Fibroblast of mammary gland (primary cell): ENCODE data around the gene PTEN.
A peak's percentile ranks its signal among the peaks of the same experiment; 100 is the strongest.

Source experiments
- DNase-seq: peaks from one replicate; pipeline ENCODE4 v3.0.0-alpha.2; 2010; ENCODE audit warnings: low read depth
- H3K4me3 ChIP-seq: 2 replicates; pipeline ENCODE4 v1.5.1; 2011; ENCODE audit warnings: low read depth, mild to moderate bottlenecking, low read length, moderate library complexity; ENCODE audit not compliant: control insufficient read depth
- TF ChIP-seq, protein P1 (sequence below): conservative IDR thresholded peaks from 2 replicates; pipeline ENCODE4 v1.5.1; 2011; ENCODE audit warnings: low read depth, low read length, inconsistent platforms; ENCODE audit not compliant: control insufficient read depth, insufficient read depth

PTEN gene

DNA sequence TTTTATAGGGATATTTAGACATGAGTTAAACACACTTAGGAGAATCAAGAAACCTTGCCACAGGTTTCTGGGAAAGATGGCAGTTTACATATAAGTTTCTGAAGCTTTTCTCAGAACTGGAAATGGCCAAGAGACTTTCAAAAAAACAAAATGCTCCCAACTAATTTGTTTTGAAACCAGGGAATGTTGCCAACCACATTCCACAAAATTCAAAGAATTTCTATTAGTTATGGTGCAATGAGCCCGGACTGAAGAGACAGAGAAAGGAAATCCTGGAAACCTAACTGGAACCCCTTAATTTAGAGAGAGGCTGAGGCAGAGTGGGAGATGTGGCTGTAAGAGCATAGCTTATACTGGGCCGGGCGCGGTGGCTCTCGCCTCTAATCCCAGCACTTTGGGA is 128.5 kb downstream of the PTEN start:
- TF ChIP-seq, protein P1, sequence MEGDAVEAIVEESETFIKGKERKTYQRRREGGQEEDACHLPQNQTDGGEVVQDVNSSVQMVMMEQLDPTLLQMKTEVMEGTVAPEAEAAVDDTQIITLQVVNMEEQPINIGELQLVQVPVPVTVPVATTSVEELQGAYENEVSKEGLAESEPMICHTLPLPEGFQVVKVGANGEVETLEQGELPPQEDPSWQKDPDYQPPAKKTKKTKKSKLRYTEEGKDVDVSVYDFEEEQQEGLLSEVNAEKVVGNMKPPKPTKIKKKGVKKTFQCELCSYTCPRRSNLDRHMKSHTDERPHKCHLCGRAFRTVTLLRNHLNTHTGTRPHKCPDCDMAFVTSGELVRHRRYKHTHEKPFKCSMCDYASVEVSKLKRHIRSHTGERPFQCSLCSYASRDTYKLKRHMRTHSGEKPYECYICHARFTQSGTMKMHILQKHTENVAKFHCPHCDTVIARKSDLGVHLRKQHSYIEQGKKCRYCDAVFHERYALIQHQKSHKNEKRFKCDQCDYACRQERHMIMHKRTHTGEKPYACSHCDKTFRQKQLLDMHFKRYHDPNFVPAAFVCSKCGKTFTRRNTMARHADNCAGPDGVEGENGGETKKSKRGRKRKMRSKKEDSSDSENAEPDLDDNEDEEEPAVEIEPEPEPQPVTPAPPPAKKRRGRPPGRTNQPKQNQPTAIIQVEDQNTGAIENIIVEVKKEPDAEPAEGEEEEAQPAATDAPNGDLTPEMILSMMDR: no peak
- no peak for DNase-seq
- H3K4me3 ChIP-seq: no peak overlapping the region

DNA sequence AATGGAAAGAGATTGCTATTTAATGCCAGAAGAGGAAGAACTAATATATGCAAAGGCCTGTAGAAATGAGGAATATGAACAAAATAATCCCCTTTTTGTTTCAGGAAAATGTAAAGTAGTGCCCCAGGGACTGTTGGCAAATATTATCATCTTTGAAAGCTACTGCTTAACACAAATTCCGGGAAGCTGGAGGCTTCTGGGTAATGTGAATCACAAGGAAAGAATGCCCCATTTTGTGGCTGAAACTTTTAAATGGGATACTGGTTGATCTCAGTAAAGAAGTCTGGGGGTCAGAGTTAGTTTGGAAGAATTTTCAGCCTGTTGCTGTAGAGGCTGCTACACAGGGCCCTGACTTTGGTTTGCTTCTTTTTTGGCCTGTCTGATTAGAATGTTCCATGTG is 141.0 kb downstream of the PTEN start:
- TF ChIP-seq, protein P1: no peak
- peak; percentile 30 for DNase-seq
- no peak overlapping the region for H3K4me3 ChIP-seq

DNA sequence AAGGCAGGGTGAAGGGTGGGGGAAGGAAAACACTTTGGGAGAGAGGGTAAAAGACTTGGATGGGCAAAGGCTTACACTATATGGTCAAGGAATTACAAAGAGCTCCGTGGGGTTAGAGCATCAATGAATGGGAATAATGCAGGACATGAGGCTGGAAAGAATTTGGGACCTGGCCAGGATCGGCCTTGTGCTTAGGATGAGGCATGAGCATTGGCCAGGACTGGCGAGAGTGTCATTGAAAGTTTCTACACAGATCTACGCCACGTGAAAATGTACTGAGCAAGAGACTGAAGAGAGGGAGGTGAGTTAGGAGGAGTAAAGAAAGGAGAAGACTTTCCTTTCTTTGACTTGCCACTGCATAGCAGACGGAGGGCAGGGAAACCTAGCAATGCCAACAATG is 142.8 kb downstream of the PTEN start:
- TF ChIP-seq, protein P1: no peak
- no peak for DNase-seq
- H3K4me3 ChIP-seq: no peak overlapping the region

DNA sequence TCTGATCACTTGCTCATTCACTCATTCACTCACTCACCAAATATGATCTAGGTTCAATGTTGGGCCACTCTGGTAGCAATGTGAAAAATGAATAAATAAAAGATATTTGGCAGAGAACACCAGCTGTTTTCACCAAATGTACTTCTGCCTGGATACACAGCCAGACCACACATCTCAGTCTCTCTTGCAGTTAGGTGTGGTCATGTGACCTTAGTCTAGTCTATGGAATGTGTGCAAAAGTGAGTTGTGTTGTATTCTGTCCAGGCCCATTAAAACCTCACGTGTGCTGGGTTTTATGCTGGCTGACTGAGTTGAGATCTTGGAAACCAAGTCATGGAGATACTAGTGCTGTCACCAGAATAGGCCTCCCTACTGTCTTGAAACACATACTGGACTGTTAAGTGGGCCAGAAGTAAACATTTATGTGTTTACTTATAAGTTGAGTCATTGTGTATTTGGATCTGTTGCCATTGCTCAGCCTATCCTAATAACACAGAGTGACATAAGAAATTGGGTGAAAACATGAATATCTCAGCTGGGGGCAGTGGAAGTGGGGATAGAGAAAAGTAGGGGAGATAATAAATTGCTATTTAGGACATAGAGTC is 145.5 kb downstream of the PTEN start:
- TF ChIP-seq, protein P1: no peak
- H3K4me3 ChIP-seq: no peak overlapping the region
- DNase-seq: no peak

DNA sequence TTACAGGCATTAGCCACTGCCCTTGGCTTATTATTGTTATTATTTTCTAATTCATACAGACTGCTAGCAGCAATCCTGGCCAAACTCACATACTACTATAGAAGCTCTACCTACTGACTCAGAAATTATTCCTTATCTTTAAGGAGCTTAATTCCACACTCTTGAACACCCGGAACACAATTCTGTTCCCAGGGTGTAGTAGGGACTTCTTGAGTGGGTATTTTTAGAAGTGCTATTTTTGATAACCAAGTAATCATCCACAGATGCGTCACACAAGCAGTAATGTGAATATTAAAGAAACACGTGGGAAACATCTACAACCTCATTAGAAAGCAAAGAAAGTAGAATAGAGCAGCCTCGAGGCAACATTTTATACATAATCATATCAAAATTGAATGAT is 149.2 kb downstream of the PTEN start:
- no peak overlapping the region for H3K4me3 ChIP-seq
- TF ChIP-seq, protein P1: no peak
- DNase-seq: peak; percentile 23

DNA sequence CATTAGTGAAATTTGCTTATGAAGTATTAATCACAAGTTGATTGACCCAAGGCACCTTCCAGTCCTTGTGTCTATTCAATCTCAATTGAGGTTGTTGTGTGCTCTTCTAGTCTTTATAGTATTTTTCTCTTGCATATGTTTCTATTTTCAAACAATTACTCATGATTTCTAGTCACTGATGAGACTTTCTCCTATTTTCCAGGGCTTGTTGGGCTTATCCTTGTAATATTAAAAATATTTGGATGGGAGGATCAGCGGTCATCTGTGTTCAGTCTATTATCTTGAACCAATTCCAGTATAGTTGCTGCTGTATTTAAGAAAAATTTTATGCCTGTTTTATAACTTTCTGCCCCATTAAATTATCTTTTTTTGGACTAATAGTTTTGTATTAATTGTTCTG is 154.4 kb downstream of the PTEN start:
- peak; percentile 41 for DNase-seq
- TF ChIP-seq, protein P1: no peak

DNA sequence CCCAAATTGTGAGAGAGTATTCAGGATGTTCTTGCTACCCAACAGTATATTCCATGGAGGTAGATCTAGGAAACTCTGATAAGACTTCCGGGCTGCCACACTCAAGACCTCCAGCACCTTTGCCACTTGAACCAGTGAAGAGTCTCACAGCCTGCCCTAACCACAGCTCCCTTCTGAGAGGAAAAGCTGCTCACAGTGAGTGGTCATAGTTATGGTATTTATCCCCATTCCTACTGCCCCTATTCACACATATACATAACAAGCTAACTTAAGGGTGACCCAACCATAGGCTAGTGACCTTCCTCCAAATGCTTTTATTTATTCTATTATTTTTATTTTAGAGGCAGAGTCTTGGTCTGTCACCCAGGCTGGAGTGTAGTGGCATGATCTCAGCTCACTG is 156.3 kb downstream of the PTEN start:
- TF ChIP-seq, protein P1: no peak
- DNase-seq: no peak
- no peak overlapping the region for H3K4me3 ChIP-seq

More for the DNA sequence above, 154.4 kb downstream of the PTEN start:
- H3K4me3 ChIP-seq: no peak overlapping the region
